K562 treated with DMSO at 1 percent for 48 hours (cell line): ENCODE results near the gene MS4A18. TPM values are rescaled to one million over a fixed set of nuclear protein-coding genes. Genes with fewer than 3 reads are reported as not detected.

Source experiments
- total RNA-seq: library from RNA; unstranded; fragments of 300-600 nt; gene quantifications from 2 replicates; pipeline ENCODE4 v1.2.3, GENCODE V29; 2022; ENCODE audit warnings: low replicate concordance; ENCODE audit errors: extremely low read depth

Gene MS4A18
- total RNA-seq, result not detected in 2 replicates

DNA sequence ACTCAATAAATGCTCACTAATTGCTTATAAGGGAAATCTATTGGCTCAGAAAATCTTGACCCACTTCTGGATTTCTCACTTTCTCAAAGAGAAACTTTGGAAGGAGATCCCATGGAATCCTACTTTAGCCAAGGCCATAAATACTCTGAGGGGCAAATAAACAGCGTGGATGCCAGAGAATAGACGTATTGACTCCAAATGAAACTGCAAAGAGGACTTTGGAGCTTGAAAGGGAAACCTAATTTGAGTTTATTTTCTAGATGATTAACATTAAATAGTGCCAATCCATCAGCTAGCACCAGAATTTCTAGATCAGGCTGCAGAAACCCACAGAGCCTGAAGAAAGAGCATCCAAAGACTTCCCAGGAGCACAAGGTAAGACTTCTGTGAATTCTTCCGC is at the start of gene MS4A18:
TSS of gene MS4A18 (plus strand) at position 301 of the 400 bp plus-strand sequence.

DNA sequence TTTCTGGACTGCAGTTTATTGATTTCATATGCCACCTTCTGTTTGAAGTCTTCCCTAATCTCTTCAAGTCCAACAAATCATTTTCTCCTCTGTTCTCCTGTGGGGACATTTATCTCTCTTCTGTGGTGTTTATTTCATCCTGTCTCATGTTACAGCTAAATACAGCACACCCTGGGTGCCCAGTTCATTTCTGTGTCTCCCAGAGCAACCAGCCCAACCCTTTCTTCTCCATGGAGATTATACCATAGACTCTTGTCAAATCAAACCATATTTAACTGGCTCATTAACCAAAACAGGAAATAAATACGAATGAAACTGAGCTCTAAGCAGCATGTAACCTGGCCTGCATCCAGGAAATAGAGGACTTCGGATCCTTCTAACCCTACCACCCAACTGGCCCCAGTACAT is 25.2 kb upstream of the MS4A18 start, which contains the start of gene MS4A8:
TSS of gene MS4A8 (plus strand) at position 329 of the 408 bp plus-strand sequence. CDS start 1,249 bp downstream, outside the sequence.

DNA sequence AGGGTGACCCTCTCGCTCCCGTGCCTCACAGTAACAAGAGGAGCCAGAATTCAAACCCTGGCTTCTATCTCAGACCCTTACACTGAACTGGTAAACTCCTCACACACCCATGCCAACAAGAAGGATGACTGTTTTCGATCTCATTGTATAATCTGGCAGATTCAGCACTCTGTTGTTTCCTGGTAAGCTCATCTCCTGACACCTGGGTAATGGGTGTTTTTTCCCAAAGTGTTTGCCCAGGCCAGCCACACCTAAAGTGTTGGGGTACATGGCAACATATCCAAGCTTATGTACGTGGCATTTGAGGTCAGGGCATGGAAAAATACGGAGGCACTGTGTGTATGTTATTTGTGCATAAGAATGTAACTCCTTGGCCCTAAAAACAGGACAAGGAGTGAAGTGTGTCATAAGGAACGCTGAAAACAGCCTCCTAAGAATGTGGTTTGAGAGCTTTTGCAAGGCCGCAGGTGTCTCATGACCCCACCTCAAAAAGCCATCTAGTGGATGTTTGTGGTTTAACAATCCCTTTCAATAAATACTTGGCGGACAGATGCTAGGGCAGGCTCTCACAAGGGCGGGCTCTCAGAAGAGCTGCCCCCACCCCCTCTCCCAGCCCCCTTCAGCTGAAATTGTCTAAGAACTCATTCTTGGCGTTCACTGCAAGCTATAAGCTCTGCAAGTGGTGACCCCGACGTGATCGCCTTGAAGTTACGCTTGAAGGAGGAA is 31.9 kb downstream of the MS4A18 start, which contains the start of gene MS4A15:
TSS of gene MS4A15 (plus strand) at position 561 of the 726 bp plus-strand sequence. CDS start 6,867 bp downstream, outside the sequence.

DNA sequence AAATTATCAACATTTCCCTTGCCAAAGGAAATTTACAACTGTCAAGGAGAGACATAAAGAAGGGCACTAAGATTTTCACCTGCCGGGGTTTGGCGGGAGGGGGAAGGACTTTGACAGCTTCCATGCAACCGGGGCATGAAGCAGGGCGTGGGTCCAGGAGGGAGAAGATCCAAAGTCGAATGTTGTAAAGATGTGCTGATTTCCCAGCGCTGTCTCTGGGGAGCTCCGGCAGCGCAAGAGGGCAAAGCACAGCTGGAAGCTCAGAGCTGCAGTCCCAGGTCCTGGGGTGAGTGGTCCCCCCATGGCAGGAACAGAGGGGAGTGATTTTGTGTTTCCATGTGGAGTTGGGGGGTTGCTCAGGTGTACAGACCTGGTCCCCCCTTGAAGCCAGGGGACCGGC is 60.6 kb downstream of the MS4A18 start, which contains the start of gene MS4A10:
TSS of gene MS4A10 (plus strand) at position 198 of the 400 bp plus-strand sequence. CDS start 5,003 bp downstream, outside the sequence.

Other genes starting within 250 kb of the MS4A18 start
- gene MS4A12, start 231.9 kb upstream of the MS4A18 start, total RNA-seq, result not detected in 2 replicates
- gene MS4A13, start 209.3 kb upstream of the MS4A18 start, total RNA-seq, result not detected in 2 replicates
- gene MS4A8, start 25.1 kb upstream of the MS4A18 start, total RNA-seq, result not detected in 2 replicates
- gene MS4A15, start 32.1 kb downstream of the MS4A18 start, total RNA-seq, result not detected in 2 replicates
- gene MS4A10, start 60.6 kb downstream of the MS4A18 start, total RNA-seq, result not detected in 2 replicates
- gene CCDC86, start 117.4 kb downstream of the MS4A18 start, total RNA-seq, result not detected in 2 replicates
- not detected in 2 replicates for gene PTGDR2, start 131.2 kb downstream of the MS4A18 start, total RNA-seq
- gene ZP1, start 142.8 kb downstream of the MS4A18 start, total RNA-seq, result not detected in 2 replicates
- not detected in 2 replicates for gene PRPF19, start 181.9 kb downstream of the MS4A18 start, total RNA-seq
- gene TMEM109, start 189.4 kb downstream of the MS4A18 start, total RNA-seq, result not detected in 2 replicates
- not detected in 2 replicates for gene TMEM132A, start 199.7 kb downstream of the MS4A18 start, total RNA-seq
- gene SLC15A3, start 227.5 kb downstream of the MS4A18 start, total RNA-seq, result not detected in 2 replicates
- not detected in 2 replicates for gene CD6, start 247.0 kb downstream of the MS4A18 start, total RNA-seq